ENCODE data around the gene C10orf88. TPM values are rescaled to one million over a fixed set of nuclear protein-coding genes. Genes with fewer than 3 reads are reported as not detected.

Gene C10orf88
- total RNA-seq, 1 donor from 2014 or later = 12.5 TPM

GRCh38 chr10:122981066-122981464 is 27.0 kb upstream of the C10orf88 start:
- Mint-ChIP-seq H3K9me3 (no peaks in the 10 kb centered on the region), H3K4me3 (peak overlapping the region; percentile 93), H3K4me1 (peaks cover 18% of the 10 kb centered on the region), H3K27ac (peak overlapping the region; percentile 96), H3K36me3 (ENCODE audit: low read depth) (peaks cover 6% of the 10 kb centered on the region), H3K27me3 (peaks cover 3% of the 10 kb centered on the region)
- TF ChIP-seq, protein P1, sequence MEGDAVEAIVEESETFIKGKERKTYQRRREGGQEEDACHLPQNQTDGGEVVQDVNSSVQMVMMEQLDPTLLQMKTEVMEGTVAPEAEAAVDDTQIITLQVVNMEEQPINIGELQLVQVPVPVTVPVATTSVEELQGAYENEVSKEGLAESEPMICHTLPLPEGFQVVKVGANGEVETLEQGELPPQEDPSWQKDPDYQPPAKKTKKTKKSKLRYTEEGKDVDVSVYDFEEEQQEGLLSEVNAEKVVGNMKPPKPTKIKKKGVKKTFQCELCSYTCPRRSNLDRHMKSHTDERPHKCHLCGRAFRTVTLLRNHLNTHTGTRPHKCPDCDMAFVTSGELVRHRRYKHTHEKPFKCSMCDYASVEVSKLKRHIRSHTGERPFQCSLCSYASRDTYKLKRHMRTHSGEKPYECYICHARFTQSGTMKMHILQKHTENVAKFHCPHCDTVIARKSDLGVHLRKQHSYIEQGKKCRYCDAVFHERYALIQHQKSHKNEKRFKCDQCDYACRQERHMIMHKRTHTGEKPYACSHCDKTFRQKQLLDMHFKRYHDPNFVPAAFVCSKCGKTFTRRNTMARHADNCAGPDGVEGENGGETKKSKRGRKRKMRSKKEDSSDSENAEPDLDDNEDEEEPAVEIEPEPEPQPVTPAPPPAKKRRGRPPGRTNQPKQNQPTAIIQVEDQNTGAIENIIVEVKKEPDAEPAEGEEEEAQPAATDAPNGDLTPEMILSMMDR (IDR thresholded peaks at IDR 0.05) = no peak
- DNase-seq (no peak), ATAC-seq (ENCODE audit: low read depth) (no peak)
- ChIA-PET POLR2A (interaction anchor here (1.4 to 4.1 kb wide), 3 partner anchors 27 to 173 kb away, joined by 8 to 43 read pairs (median 16); partner anchors contain the start of genes ACADSB, BUB3, C10orf88 and IKZF5), CTCF (no interaction called here)
- intact Hi-C loops (cut with micrococcal nuclease) = no loop called here

- CTCF ChIA-PET = interaction anchor here (0.9 kb wide), 1 partner anchor 26 kb away, joined by 3 read pairs; the partner anchor contains the start of gene C10orf88
- H3K4me3 Mint-ChIP-seq = peak within 1 kb of the TSS; percentile 93
- peaks cover 18% of the 10 kb centered on the region for H3K4me1 Mint-ChIP-seq
- peak within 1 kb of the TSS; percentile 96 for H3K27ac Mint-ChIP-seq
- POLR2A ChIA-PET = interaction anchor here (0.6 to 4.1 kb wide), 6 partner anchors 9 to 174 kb away, joined by 3 to 43 read pairs (median 7); partner anchors contain the start of genes ACADSB, BUB3, C10orf88 and IKZF5
- H3K9me3 Mint-ChIP-seq = no peaks in the 10 kb centered on the region
- DNase-seq (peak; percentile 84), ATAC-seq (ENCODE audit: low read depth) (peak; percentile 96)
- H3K36me3 Mint-ChIP-seq (ENCODE audit: low read depth) = peaks cover 6% of the 10 kb centered on the region
- H3K27me3 Mint-ChIP-seq = peaks cover 7% of the 10 kb centered on the region
- intact Hi-C loops (cut with micrococcal nuclease) = loop anchor here (1.0 kb wide), 5 partner anchors 26 to 605 kb away; partner anchors contain the start of genes BUB3, C10orf88, FAM24B and IKZF5
- TF ChIP-seq, protein P1 (IDR thresholded peaks at IDR 0.05) = no peak
Measured at GRCh38 chr10:122980209-122981065, 26.4 kb upstream of the C10orf88 start, which contains the start of gene PSTK. TSS of gene PSTK (plus strand) at chr10:122980401. CDS start at chr10:122980480, 79 bp downstream.

DNA sequence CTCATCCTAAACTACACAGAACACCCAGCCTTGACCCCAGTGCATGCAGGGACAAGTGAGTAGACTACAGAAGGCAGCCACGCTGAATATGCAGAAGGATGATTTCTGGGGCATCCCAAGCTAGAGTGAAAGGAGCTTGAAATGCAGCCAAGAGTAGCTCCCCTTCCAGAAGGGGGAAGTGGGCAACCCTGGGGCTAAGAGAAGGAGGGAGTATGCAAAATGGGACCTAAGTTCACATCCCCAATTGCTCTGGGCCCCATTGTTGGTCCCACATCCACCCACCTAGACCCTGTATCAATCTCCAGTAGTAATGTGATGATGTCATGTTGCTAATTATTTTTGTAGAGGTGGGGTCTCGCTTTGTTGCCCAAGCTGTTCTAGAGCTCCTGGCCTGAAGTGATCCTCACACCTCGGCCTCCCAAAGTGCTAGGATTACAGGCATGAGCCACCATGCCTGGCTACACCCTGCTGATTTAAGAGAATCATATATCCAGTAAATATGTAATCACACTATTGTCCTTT is 20.6 kb upstream of the C10orf88 start:
- ChIA-PET CTCF (no interaction called here), POLR2A (interaction anchor here (0.5 kb wide), 1 partner anchor 169 kb away, joined by 4 read pairs; no protein-coding TSS in a partner anchor)
- ATAC-seq (ENCODE audit: low read depth) = no peak
- no peak overlapping the region for H3K27ac Mint-ChIP-seq
- no peaks in the 10 kb centered on the region for H3K9me3 Mint-ChIP-seq
- no peaks in the 10 kb centered on the region for H3K4me1 Mint-ChIP-seq
- TF ChIP-seq, protein P1 (IDR thresholded peaks at IDR 0.05) = no peak
- intact Hi-C loops (cut with micrococcal nuclease) = no loop called here
- no peak for DNase-seq
- no peaks in the 10 kb centered on the region for H3K36me3 Mint-ChIP-seq (ENCODE audit: low read depth)
- peaks cover 7% of the 10 kb centered on the region for H3K27me3 Mint-ChIP-seq
- no peak overlapping the region for H3K4me3 Mint-ChIP-seq

DNA sequence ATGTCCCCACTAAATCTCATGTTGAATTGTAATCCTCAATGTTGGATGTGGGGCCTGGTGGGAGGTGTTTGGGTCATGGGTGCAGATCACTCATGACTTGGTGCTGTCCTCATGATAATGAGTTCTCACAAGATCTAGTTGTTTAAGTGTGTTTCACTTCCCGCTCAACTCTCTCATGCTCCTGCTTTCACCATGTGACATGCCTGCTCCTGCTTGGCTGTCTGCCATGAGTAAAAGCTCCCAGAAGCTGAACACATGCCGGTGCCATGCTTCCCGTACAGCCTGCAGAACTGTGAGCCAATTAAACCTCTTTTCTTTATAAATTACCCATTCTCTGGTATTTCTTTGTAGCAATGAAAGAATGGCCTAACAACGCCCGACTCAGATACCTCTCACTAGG is 20.0 kb upstream of the C10orf88 start:
- ChIA-PET CTCF (no interaction called here), POLR2A (interaction anchor here (0.5 kb wide), 1 partner anchor 169 kb away, joined by 4 read pairs; no protein-coding TSS in a partner anchor)
- TF ChIP-seq, protein P1 (IDR thresholded peaks at IDR 0.05) = no peak
- Mint-ChIP-seq H3K27me3 (peaks cover 7% of the 10 kb centered on the region), H3K4me3 (no peak overlapping the region), H3K27ac (no peak overlapping the region), H3K4me1 (no peaks in the 10 kb centered on the region), H3K9me3 (peaks cover 5% of the 10 kb centered on the region), H3K36me3 (ENCODE audit: low read depth) (no peaks in the 10 kb centered on the region)
- ATAC-seq (ENCODE audit: low read depth) (no peak), DNase-seq (no peak)
- intact Hi-C loops (cut with micrococcal nuclease) = no loop called here

DNA sequence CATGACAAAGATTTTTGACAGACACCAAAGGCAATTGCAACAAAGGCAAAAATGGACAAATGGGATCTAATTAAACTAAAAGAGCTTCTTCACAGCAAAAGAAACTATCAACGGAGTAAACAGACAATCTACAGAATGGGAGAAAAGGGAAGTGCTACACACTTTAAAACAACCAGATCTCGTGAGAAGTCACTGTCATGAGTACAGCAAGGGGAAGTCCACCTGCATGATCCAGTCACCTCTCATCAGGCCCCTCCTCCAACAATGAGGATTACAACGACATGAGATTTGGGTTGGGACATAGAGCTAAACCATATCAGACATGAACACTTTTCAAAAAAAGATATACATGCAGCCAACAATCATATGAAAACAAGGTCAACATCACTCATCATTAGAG is 14.7 kb upstream of the C10orf88 start:
- Mint-ChIP-seq H3K9me3 (peaks cover 31% of the 10 kb centered on the region), H3K4me3 (no peak overlapping the region), H3K27me3 (peaks cover 13% of the 10 kb centered on the region), H3K36me3 (ENCODE audit: low read depth) (peaks cover 2% of the 10 kb centered on the region), H3K4me1 (no peaks in the 10 kb centered on the region), H3K27ac (no peak overlapping the region)
- TF ChIP-seq, protein P1 (IDR thresholded peaks at IDR 0.05) = no peak
- POLR2A ChIA-PET = no interaction called here
- CTCF ChIA-PET = no interaction called here
- ATAC-seq (ENCODE audit: low read depth) (no peak), DNase-seq (no peak)
- intact Hi-C loops (cut with micrococcal nuclease) = no loop called here
